Neural progenitor cell (in vitro differentiated cells): ENCODE data around the gene GNS.

Experiments used
- EZH2phosphoT487 ChIP-seq: fragments of 200-600 bp; sonication (generic); IDR thresholded peaks from 2 replicates; pipeline ENCODE4 v1.6.1; 2017; ENCODE audit warnings: antibody characterized with exemption
- TF ChIP-seq, protein P1 (sequence below): fragments of 200-600 bp; sonication (generic); IDR thresholded peaks from 2 replicates; pipeline ENCODE4 v1.5.1; 2017; ENCODE audit warnings: antibody characterized with exemption, mild to moderate bottlenecking

DNA sequence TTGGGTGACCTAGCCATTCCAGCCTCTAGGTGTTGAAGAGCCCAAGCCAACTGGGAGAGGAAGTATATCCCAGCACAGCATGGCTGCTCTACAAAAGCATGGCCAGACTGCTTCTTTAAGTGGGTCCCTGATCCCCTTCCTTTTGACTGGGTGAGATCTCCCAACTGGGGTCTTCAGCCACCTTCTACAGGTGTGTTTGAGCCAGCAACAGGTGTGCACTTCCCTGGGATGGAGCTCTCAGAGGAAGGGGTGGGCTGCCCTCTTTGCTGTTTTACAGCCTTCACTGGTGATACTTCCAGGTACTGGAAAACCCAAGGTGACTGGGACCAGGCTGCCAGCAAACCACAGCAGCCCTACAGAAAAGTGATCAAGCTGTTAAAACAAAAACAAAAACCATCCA lies 14.2 kb upstream of the GNS start:
- TF ChIP-seq, protein P1, sequence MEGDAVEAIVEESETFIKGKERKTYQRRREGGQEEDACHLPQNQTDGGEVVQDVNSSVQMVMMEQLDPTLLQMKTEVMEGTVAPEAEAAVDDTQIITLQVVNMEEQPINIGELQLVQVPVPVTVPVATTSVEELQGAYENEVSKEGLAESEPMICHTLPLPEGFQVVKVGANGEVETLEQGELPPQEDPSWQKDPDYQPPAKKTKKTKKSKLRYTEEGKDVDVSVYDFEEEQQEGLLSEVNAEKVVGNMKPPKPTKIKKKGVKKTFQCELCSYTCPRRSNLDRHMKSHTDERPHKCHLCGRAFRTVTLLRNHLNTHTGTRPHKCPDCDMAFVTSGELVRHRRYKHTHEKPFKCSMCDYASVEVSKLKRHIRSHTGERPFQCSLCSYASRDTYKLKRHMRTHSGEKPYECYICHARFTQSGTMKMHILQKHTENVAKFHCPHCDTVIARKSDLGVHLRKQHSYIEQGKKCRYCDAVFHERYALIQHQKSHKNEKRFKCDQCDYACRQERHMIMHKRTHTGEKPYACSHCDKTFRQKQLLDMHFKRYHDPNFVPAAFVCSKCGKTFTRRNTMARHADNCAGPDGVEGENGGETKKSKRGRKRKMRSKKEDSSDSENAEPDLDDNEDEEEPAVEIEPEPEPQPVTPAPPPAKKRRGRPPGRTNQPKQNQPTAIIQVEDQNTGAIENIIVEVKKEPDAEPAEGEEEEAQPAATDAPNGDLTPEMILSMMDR, result no peak
- TF ChIP-seq EZH2phosphoT487, result no peak
